Astrocyte (in vitro differentiated cells and primary cell): ENCODE data around the gene ACCSL. TPM values are rescaled to one million over a fixed set of nuclear protein-coding genes. Genes with fewer than 3 reads are reported as not detected.

ENCODE experiments used
- DNase-seq: peaks from one replicate; pipeline ENCODE4 v3.0.0-alpha.2; 2010; ENCODE audit warnings: low read depth
- FAIRE-seq: peaks from 2 replicates; lab custom pipeline; 2011; peaks lifted over from hg19 to GRCh38; lab: Jason Lieb, UNC
- H2AFZ ChIP-seq: 2 replicates; pipeline ENCODE4 v1.6.0; 2012; ENCODE audit warnings: low read depth, low read length, inconsistent platforms
- H3K27ac ChIP-seq: 2 replicates; pipeline ENCODE4 v1.5.1; 2011; ENCODE audit warnings: low read depth, low read length, inconsistent platforms
- H3K27me3 ChIP-seq: 2 replicates; pipeline ENCODE4 v1.6.0; 2011; ENCODE audit warnings: low read length, inconsistent platforms; ENCODE audit not compliant: insufficient read depth
- H3K36me3 ChIP-seq: 2 replicates; pipeline ENCODE4 v1.5.1; 2011; ENCODE audit warnings: low read length, inconsistent platforms; ENCODE audit not compliant: insufficient read depth
- H3K4me1 ChIP-seq: 2 replicates; pipeline ENCODE4 v1.5.1; 2011; ENCODE audit warnings: low read length, inconsistent platforms; ENCODE audit not compliant: insufficient read depth
- H3K4me2 ChIP-seq: 2 replicates; pipeline ENCODE4 v1.6.0; 2012; ENCODE audit warnings: low read length, inconsistent platforms
- H3K4me3 ChIP-seq: 2 replicates; pipeline ENCODE4 v1.5.1; 2011; ENCODE audit warnings: low read depth, mild to moderate bottlenecking, low read length, inconsistent platforms; ENCODE audit not compliant: insufficient read depth
- H3K79me2 ChIP-seq: 2 replicates; pipeline ENCODE4 v1.6.0; 2012; ENCODE audit warnings: mild to moderate bottlenecking, low read length, inconsistent platforms; ENCODE audit not compliant: insufficient read depth
- H3K9ac ChIP-seq: 2 replicates; pipeline ENCODE4 v1.6.0; 2012; ENCODE audit warnings: mild to moderate bottlenecking, low read length, inconsistent platforms
- H3K9me3 ChIP-seq: 2 replicates; pipeline ENCODE4 v1.5.1; 2012; ENCODE audit warnings: low read depth, mild to moderate bottlenecking, low read length, inconsistent platforms; ENCODE audit not compliant: insufficient read depth
- H4K20me1 ChIP-seq: 2 replicates; pipeline ENCODE4 v1.6.0; 2012; ENCODE audit warnings: low read length, inconsistent platforms; ENCODE audit not compliant: insufficient read depth
- H3K27ac Mint-ChIP-seq: one replicate; pipeline ENCODE4 v1.8.0; 2021; ENCODE audit warnings: mild to moderate bottlenecking, mixed read lengths; ENCODE audit not compliant: unreplicated experiment
- H3K27me3 Mint-ChIP-seq: one replicate; pipeline ENCODE4 v1.8.0; 2021; ENCODE audit warnings: low read depth, mixed read lengths; ENCODE audit not compliant: unreplicated experiment
- H3K36me3 Mint-ChIP-seq: one replicate; pipeline ENCODE4 v1.8.0; 2021; ENCODE audit warnings: low read depth, mixed read lengths; ENCODE audit not compliant: unreplicated experiment
- H3K4me1 Mint-ChIP-seq: one replicate; pipeline ENCODE4 v1.8.0; 2021; ENCODE audit warnings: low read depth, mixed read lengths; ENCODE audit not compliant: unreplicated experiment
- H3K4me3 Mint-ChIP-seq: one replicate; pipeline ENCODE4 v1.8.0; 2021; ENCODE audit warnings: mild to moderate bottlenecking, moderate library complexity, mixed read lengths; ENCODE audit not compliant: unreplicated experiment
- H3K9me3 Mint-ChIP-seq: one replicate; pipeline ENCODE4 v1.8.0; 2021; ENCODE audit warnings: mild to moderate bottlenecking, mixed read lengths; ENCODE audit not compliant: unreplicated experiment
- EZH2 ChIP-seq: IDR thresholded peaks from 2 replicates; pipeline ENCODE4 v1.6.1; 2012; ENCODE audit warnings: mild to moderate bottlenecking, low read length, inconsistent platforms; ENCODE audit not compliant: insufficient read depth
- total RNA-seq: library from RNA; stranded (reverse); gene quantifications from 2 replicates; pipeline ENCODE4 v1.2.1, GENCODE V29; 2021
- TF ChIP-seq, protein P1 (sequence below): IDR thresholded peaks from 2 replicates; pipeline ENCODE4 v1.5.1; 2011; ENCODE audit warnings: low read depth, mild to moderate bottlenecking, inconsistent platforms, low read length, moderate library complexity; ENCODE audit not compliant: insufficient read depth

The ACCSL gene
- total RNA-seq, 1 donor from 2014 or later: not detected

DNA sequence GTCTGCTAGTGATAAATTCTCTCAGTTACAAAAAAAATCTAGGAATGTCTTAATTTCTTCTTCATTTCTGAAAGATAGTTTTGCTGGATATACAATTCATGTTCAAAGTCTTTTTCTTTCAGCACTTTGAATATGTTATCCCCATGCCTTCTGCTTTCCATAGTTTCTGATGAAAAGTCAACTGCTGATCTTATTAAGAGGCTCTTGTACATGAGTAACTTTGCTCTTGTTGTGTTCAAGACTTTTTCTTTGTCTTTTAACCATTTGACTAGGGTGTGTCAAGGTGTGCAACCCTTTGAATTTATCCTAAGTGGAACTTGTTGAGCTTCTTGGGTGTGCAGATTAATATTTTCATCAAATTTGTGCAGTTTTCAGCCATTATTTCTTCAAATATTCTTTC, 22.1 kb upstream of the ACCSL start:
- Histone ChIP-seq H3K79me2 (no peaks in the 10 kb centered on the region), H2AFZ (no peak overlapping the region), H3K4me3 (no peak overlapping the region), H3K36me3 (no peaks in the 10 kb centered on the region), H4K20me1 (no peaks in the 10 kb centered on the region), H3K4me1 (peaks cover 4% of the 10 kb centered on the region), H3K9me3 (peaks cover 2% of the 10 kb centered on the region), H3K4me2 (no peak overlapping the region), H3K9ac (no peak overlapping the region), H3K27me3 (no peaks in the 10 kb centered on the region), H3K27ac (no peak overlapping the region)
- Mint-ChIP-seq H3K36me3 (no peaks in the 10 kb centered on the region), H3K4me1 (peaks cover 8% of the 10 kb centered on the region), H3K27me3 (peaks cover 5% of the 10 kb centered on the region), H3K9me3 (peaks cover 12% of the 10 kb centered on the region), H3K4me3 (no peak overlapping the region), H3K27ac (no peak overlapping the region)
- TF ChIP-seq EZH2: no peak
- TF ChIP-seq, protein P1, sequence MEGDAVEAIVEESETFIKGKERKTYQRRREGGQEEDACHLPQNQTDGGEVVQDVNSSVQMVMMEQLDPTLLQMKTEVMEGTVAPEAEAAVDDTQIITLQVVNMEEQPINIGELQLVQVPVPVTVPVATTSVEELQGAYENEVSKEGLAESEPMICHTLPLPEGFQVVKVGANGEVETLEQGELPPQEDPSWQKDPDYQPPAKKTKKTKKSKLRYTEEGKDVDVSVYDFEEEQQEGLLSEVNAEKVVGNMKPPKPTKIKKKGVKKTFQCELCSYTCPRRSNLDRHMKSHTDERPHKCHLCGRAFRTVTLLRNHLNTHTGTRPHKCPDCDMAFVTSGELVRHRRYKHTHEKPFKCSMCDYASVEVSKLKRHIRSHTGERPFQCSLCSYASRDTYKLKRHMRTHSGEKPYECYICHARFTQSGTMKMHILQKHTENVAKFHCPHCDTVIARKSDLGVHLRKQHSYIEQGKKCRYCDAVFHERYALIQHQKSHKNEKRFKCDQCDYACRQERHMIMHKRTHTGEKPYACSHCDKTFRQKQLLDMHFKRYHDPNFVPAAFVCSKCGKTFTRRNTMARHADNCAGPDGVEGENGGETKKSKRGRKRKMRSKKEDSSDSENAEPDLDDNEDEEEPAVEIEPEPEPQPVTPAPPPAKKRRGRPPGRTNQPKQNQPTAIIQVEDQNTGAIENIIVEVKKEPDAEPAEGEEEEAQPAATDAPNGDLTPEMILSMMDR: no peak
- FAIRE-seq (no peak), DNase-seq (no peak)

DNA sequence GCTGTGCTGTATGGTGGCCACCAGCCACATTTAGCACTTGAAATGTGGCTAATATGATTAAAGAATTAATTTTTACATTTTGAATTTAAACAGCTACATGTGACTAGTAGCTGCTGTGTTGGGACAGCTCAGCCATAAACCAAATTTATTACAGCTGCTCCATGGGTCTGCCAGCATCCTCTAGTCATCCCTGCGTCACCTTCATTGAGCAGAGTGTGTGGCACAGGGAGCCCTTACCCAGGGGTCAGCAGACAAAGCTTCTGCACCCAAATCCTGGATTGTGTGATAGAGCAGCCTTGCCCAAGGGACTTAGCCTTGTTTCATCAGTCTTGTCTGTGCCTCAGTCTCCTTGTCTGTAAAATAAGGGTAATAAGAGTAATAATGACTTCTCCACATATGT, 19.4 kb upstream of the ACCSL start:
- Histone ChIP-seq H3K4me3 (no peak overlapping the region), H3K27ac (no peak overlapping the region), H3K4me1 (peaks cover 17% of the 10 kb centered on the region), H3K9me3 (no peaks in the 10 kb centered on the region), H3K4me2 (no peak overlapping the region), H3K27me3 (no peaks in the 10 kb centered on the region), H4K20me1 (no peaks in the 10 kb centered on the region), H2AFZ (no peak overlapping the region), H3K79me2 (no peaks in the 10 kb centered on the region), H3K36me3 (no peaks in the 10 kb centered on the region), H3K9ac (no peak overlapping the region)
- no peak overlapping the region for H3K4me3 Mint-ChIP-seq
- no peak for TF ChIP-seq EZH2
- TF ChIP-seq, protein P1: no peak
- H3K4me1 Mint-ChIP-seq: peaks cover 28% of the 10 kb centered on the region
- no peak overlapping the region for H3K27ac Mint-ChIP-seq
- FAIRE-seq (no peak), DNase-seq (no peak)
- peaks cover 8% of the 10 kb centered on the region for H3K9me3 Mint-ChIP-seq
- peaks cover 5% of the 10 kb centered on the region for H3K27me3 Mint-ChIP-seq
- H3K36me3 Mint-ChIP-seq: no peaks in the 10 kb centered on the region

DNA sequence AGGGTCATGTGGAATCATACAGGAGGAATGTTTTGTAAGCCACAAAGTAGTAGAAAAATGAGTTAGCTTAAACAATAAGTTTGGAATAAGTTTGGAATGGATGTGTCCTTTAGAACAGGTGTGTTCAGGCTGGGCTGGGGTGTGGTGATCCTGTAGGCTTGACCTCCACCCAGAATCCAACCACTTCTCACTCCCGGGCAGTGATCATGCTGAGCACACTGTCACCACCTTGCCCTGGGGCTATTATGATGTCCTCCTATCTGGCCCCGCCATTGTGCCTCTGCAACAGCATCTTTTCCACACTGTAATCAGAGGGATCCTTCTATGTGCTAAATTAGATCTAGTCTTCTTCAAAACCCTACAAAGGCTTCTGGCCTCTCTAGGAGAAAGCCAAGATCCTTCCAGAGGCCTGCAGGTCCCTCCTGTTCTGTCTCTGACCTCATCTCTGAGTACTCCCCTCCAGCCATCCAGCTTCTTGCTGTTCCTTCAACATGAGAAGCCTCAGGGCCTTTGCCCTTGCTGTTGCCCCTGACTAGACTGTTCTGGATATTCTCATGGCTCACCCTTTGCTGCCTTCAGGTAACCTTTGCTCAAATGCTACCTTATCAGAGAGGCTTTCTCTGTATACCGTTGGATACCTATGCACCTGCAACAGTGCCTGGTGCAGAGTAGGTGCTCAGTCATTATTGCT, 18.8 kb upstream of the ACCSL start:
- no peak for FAIRE-seq
- H3K27ac ChIP-seq: no peak overlapping the region

More for the DNA sequence above, 18.8 kb upstream of the ACCSL start:
- no peak for DNase-seq
- Mint-ChIP-seq H3K4me3 (no peak overlapping the region), H3K9me3 (peaks cover 8% of the 10 kb centered on the region), H3K36me3 (no peaks in the 10 kb centered on the region), H3K4me1 (peaks cover 28% of the 10 kb centered on the region), H3K27me3 (peaks cover 5% of the 10 kb centered on the region), H3K27ac (no peak overlapping the region)
- no peak overlapping the region for H2AFZ ChIP-seq
- H3K4me3 ChIP-seq: no peak overlapping the region
- H4K20me1 ChIP-seq: no peaks in the 10 kb centered on the region
- H3K4me2 ChIP-seq: no peak overlapping the region
- peaks cover 17% of the 10 kb centered on the region for H3K4me1 ChIP-seq
- H3K9me3 ChIP-seq: no peaks in the 10 kb centered on the region
- H3K9ac ChIP-seq: no peak overlapping the region
- no peaks in the 10 kb centered on the region for H3K36me3 ChIP-seq
- no peaks in the 10 kb centered on the region for H3K79me2 ChIP-seq
- H3K27me3 ChIP-seq: no peaks in the 10 kb centered on the region
- TF ChIP-seq EZH2: no peak
- TF ChIP-seq, protein P1: no peak
